ENCODE data around the gene TMEM213. TPM values are rescaled to one million over a fixed set of nuclear protein-coding genes. Genes with fewer than 3 reads are reported as not detected.

TMEM213 gene
- total and polyA plus RNA-seq, 2 of the 8 experiments (the other 6 are each of a cell fraction or from before 2014, with no cell fraction given): 0.21 to 0.67 TPM

GRCh38 chr7:138843632-138844580, 46.1 kb downstream of the TMEM213 start:
- no peak overlapping the region for H2BK15ac ChIP-seq (ENCODE audit: low read length)
- H2BK5ac ChIP-seq (ENCODE audit: low read depth, low read length): no peak overlapping the region
- 92% methylated on average over 20 of the region's 20 CpGs; no CpG with 5 or more reads in 1 of the 2 experiments for WGBS, 2 experiments (ENCODE audit: extremely low coverage in 1 of 2, insufficient coverage in 1 of 2, insufficient read length in 1 of 2, insufficient replicate concordance in 2 of 2, low coverage in 1 of 2, low lambda C conversion rate in 2 of 2, missing lambda C conversion rate in 1 of 2)
- H3K14ac ChIP-seq (ENCODE audit: insufficient read length): no peak overlapping the region
- H4K8ac ChIP-seq (ENCODE audit: extremely low read depth, insufficient read depth, low read length): no peak overlapping the region
- H3K56ac ChIP-seq (replicated peaks; ENCODE audit: insufficient read length, low read depth, low read length): no peak overlapping the region
- H2AK5ac ChIP-seq (ENCODE audit: low read depth, low read length): no peak overlapping the region
- H4K91ac ChIP-seq (replicated peaks; ENCODE audit: insufficient read length, low read length): no peak overlapping the region
- no peak overlapping the region for H3K4me2 ChIP-seq (ENCODE audit: insufficient read depth in 1 of 2, low read depth in 2 of 2, low read length in 2 of 2)
- peaks cover 0 to 5% (median 2%) of the 10 kb centered on the region in 4 experiments; a peak in 3 of 7 replicates for H3K4me1 ChIP-seq (replicated peaks in 1 of 4; ENCODE audit: control insufficient read depth in 3 of 4, insufficient read depth in 4 of 4, low read length in 3 of 4)
- H3K27me3 ChIP-seq (replicated peaks in 1 of 4; ENCODE audit: control insufficient read depth in 3 of 4, extremely low read depth in 1 of 4, insufficient read depth in 3 of 4, low read length in 3 of 4): no peaks in the 10 kb centered on the region
- no peak overlapping the region for H2BK120ac ChIP-seq (replicated peaks; ENCODE audit: low read depth, low read length)
- no peaks in the 10 kb centered on the region for H4K20me1 ChIP-seq (replicated peaks in 1 of 2; ENCODE audit: control insufficient read depth in 1 of 2, insufficient read depth in 2 of 2, low read length in 2 of 2)
- H3K27ac ChIP-seq (ENCODE audit: low read depth, low read length): no peak overlapping the region
- H3K23me2 ChIP-seq (ENCODE audit: low read depth, low read length): no peaks in the 10 kb centered on the region
- H3K18ac ChIP-seq (ENCODE audit: extremely low read depth, low read length): no peak overlapping the region
- H2BK12ac ChIP-seq (ENCODE audit: low read depth, low read length): peak overlapping the region; percentile 13; the same call in 1 of the 2 replicates
- peak in 1 of 2 experiments; percentile 53 for DNase-seq (ENCODE audit: low read depth in 1 of 2, low spot score in 2 of 2)
- no peak overlapping the region for H2BK20ac ChIP-seq (ENCODE audit: low read length)
- ChIA-PET POLR2A (ENCODE audit: partially characterized antibody) (no interaction called here), CTCF (ENCODE audit: partially characterized antibody) (no interaction called here)
- no peaks in the 10 kb centered on the region for H3K79me1 ChIP-seq (ENCODE audit: low read depth, low read length)
- H3K23ac ChIP-seq (ENCODE audit: insufficient read length): no peak overlapping the region
- H3K79me2 ChIP-seq (ENCODE audit: control insufficient read depth in 1 of 2, insufficient read depth in 2 of 2, low read length in 2 of 2): no peaks in the 10 kb centered on the region
- FAIRE-seq: no peak
- no peak overlapping the region for H4K5ac ChIP-seq (ENCODE audit: insufficient read length, low read depth, low read length)
- no peaks in the 10 kb centered on the region for H3K9me3 ChIP-seq (ENCODE audit: insufficient read depth in 2 of 2, low read depth in 1 of 2, low read length in 1 of 2)
- H3K36me3 ChIP-seq (ENCODE audit: control insufficient read depth in 2 of 4, insufficient read depth in 4 of 4, low read length in 3 of 4): peaks cover 0 to 8% (median 0%) of the 10 kb centered on the region in 4 experiments; a peak in 1 of 8 replicates
- H3K4me3 ChIP-seq (ENCODE audit: extremely low read depth in 1 of 4, insufficient read depth in 2 of 4, low read depth in 3 of 4, low read length in 4 of 4): no peak overlapping the region
- no peak overlapping the region for H2AFZ ChIP-seq (ENCODE audit: low read length)
- H3K4ac ChIP-seq (replicated peaks; ENCODE audit: insufficient read length, low read depth, low read length): no peak overlapping the region
- H3K9ac ChIP-seq (replicated peaks in 1 of 4; ENCODE audit: extremely low read depth in 1 of 4, low read depth in 3 of 4, low read length in 3 of 4): no peak overlapping the region
- no peak for TF ChIP-seq BACH1 (IDR thresholded peaks at IDR 0.05; ENCODE audit: low read length)
- TF ChIP-seq EP300 (IDR thresholded peaks at IDR 0.05; ENCODE audit: borderline replicate concordance in 1 of 2, low read depth in 2 of 2, low read length in 2 of 2): no peak
- no peak for TF ChIP-seq KDM1A (IDR thresholded peaks at IDR 0.05; ENCODE audit: borderline replicate concordance, low read length)

All from H1 (cell line).